Endothelial cell of umbilical vein (primary cell): Measurements from ENCODE around the gene USH2A.

Experiments
- POLR2AphosphoS5 ChIP-seq: IDR thresholded peaks from 2 replicates; pipeline ENCODE4 v1.6.1; 2012; ENCODE audit warnings: low read depth, mild to moderate bottlenecking, control low read depth, low read length, moderate library complexity; ENCODE audit not compliant: insufficient read depth
- TF ChIP-seq, protein P1 (sequence below), 2 donors: IDR thresholded peaks; 1 replicate in 1 of 2; 2 replicates in 1 of 2; pipeline ENCODE4 v1.5.1; 2011; ENCODE audit warnings: low read length in 2 of 2, mild to moderate bottlenecking in 2 of 2, moderate library complexity in 2 of 2, control low read depth in 1 of 2, inconsistent platforms in 1 of 2, low read depth in 1 of 2; ENCODE audit not compliant: insufficient read depth in 1 of 2; ENCODE audit errors: extremely low read depth in 1 of 2

DNA sequence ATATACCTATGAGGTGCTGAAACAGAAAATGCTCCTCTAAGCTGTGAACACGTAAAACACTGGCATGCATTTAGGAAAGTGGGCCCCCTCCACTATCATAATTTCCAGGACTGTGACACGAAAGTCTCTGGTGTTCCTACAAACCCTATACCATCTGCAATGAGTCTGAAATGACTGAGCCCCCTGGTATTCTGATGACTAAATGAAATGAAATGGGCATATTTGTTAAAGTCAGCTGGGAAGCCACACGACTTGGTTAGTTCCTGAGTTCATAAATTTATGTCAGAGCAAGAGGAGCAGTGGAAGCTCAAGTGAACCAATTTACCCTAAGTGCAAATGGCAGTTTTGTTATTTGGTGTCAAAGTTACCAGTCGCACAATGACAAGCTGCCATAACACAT, 673.8 kb downstream of the USH2A start:
- TF ChIP-seq, protein P1, sequence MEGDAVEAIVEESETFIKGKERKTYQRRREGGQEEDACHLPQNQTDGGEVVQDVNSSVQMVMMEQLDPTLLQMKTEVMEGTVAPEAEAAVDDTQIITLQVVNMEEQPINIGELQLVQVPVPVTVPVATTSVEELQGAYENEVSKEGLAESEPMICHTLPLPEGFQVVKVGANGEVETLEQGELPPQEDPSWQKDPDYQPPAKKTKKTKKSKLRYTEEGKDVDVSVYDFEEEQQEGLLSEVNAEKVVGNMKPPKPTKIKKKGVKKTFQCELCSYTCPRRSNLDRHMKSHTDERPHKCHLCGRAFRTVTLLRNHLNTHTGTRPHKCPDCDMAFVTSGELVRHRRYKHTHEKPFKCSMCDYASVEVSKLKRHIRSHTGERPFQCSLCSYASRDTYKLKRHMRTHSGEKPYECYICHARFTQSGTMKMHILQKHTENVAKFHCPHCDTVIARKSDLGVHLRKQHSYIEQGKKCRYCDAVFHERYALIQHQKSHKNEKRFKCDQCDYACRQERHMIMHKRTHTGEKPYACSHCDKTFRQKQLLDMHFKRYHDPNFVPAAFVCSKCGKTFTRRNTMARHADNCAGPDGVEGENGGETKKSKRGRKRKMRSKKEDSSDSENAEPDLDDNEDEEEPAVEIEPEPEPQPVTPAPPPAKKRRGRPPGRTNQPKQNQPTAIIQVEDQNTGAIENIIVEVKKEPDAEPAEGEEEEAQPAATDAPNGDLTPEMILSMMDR (IDR thresholded peaks at IDR 0.05; ENCODE audit: extremely low read depth in 1 of 2, insufficient read depth in 1 of 2, low read depth in 1 of 2, low read length in 2 of 2) = no peak
- no peak for TF ChIP-seq POLR2AphosphoS5
